Measurements from ENCODE around the gene TNXB. TPM values are rescaled to one million over a fixed set of nuclear protein-coding genes. Genes with fewer than 3 reads are reported as not detected.

Gene TNXB
- polyA plus RNA-seq, 1 donor from 2014 or later, result 3.3 TPM

DNA sequence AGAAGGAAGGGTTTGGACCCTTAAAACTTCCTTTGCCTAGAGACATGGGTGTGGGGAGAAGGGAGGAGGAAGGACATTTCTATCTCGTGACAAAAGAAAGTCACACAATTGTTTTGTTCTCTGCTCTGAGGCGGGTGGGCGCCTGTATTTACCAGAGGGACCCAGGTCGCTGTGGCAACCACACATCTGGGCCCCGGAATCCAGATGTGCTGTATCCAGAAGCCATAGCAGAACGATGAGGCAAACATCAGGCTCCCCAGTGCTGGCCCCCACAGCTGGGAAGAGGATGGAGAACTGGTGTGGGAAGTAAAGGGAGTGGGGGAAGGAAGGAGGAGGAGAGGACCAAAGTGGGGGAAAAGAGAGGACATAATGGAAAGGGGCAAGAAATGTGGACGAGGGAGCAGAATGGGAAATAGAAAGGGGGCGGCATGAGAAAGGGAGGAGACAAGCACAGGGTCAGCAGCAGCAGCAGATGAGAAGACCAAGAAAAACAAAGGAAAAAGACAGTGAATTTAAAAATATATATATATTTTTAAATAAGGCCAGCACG is 3.4 kb upstream of the TNXB start:
- Histone ChIP-seq H2AFZ (ENCODE audit: low read depth, low read length) (no peak overlapping the region), H3K9me3 (ENCODE audit: low read length) (no peaks in the 10 kb centered on the region), H3K9me2 (ENCODE audit: insufficient read depth, low read length) (no peaks in the 10 kb centered on the region), H3K79me2 (replicated peaks; ENCODE audit: insufficient read depth, low read length) (no peaks in the 10 kb centered on the region), H3K4me3 (ENCODE audit: low read length) (no peak overlapping the region), H3K9ac (ENCODE audit: low read length) (no peak overlapping the region), H3K36me3 (ENCODE audit: insufficient read depth, low read length) (no peaks in the 10 kb centered on the region), H4K20me1 (ENCODE audit: insufficient read depth) (no peaks in the 10 kb centered on the region), H3K4me2 (ENCODE audit: low read length) (no peak overlapping the region), H3K27ac (ENCODE audit: low read length) (no peak overlapping the region), H3K27me3 (ENCODE audit: insufficient read depth, low read depth, low read length) (no peaks in the 10 kb centered on the region), H3F3A (ENCODE audit: insufficient read depth, low read length, poor library complexity, severe bottlenecking) (no peaks in the 10 kb centered on the region)
- TF ChIP-seq MXI1 (conservative IDR thresholded peaks at IDR 0.05; ENCODE audit: poor library complexity, severe bottlenecking), result no peak
- no peak for TF ChIP-seq RAD21 (conservative IDR thresholded peaks at IDR 0.05)
- no peak for TF ChIP-seq SMC3 (conservative IDR thresholded peaks at IDR 0.05; ENCODE audit: poor library complexity)
- no peak for TF ChIP-seq EZH2 (IDR thresholded peaks at IDR 0.05; ENCODE audit: borderline replicate concordance, insufficient read depth, low read length, poor library complexity, severe bottlenecking)
- no peak for TF ChIP-seq EP300 (conservative IDR thresholded peaks at IDR 0.05; ENCODE audit: poor library complexity, severe bottlenecking)
- TF ChIP-seq TAF1 (IDR thresholded peaks at IDR 0.05; ENCODE audit: low read depth), result no peak
- TF ChIP-seq, protein P1, sequence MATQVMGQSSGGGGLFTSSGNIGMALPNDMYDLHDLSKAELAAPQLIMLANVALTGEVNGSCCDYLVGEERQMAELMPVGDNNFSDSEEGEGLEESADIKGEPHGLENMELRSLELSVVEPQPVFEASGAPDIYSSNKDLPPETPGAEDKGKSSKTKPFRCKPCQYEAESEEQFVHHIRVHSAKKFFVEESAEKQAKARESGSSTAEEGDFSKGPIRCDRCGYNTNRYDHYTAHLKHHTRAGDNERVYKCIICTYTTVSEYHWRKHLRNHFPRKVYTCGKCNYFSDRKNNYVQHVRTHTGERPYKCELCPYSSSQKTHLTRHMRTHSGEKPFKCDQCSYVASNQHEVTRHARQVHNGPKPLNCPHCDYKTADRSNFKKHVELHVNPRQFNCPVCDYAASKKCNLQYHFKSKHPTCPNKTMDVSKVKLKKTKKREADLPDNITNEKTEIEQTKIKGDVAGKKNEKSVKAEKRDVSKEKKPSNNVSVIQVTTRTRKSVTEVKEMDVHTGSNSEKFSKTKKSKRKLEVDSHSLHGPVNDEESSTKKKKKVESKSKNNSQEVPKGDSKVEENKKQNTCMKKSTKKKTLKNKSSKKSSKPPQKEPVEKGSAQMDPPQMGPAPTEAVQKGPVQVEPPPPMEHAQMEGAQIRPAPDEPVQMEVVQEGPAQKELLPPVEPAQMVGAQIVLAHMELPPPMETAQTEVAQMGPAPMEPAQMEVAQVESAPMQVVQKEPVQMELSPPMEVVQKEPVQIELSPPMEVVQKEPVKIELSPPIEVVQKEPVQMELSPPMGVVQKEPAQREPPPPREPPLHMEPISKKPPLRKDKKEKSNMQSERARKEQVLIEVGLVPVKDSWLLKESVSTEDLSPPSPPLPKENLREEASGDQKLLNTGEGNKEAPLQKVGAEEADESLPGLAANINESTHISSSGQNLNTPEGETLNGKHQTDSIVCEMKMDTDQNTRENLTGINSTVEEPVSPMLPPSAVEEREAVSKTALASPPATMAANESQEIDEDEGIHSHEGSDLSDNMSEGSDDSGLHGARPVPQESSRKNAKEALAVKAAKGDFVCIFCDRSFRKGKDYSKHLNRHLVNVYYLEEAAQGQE (IDR thresholded peaks at IDR 0.05; ENCODE audit: borderline replicate concordance), result no peak

DNA sequence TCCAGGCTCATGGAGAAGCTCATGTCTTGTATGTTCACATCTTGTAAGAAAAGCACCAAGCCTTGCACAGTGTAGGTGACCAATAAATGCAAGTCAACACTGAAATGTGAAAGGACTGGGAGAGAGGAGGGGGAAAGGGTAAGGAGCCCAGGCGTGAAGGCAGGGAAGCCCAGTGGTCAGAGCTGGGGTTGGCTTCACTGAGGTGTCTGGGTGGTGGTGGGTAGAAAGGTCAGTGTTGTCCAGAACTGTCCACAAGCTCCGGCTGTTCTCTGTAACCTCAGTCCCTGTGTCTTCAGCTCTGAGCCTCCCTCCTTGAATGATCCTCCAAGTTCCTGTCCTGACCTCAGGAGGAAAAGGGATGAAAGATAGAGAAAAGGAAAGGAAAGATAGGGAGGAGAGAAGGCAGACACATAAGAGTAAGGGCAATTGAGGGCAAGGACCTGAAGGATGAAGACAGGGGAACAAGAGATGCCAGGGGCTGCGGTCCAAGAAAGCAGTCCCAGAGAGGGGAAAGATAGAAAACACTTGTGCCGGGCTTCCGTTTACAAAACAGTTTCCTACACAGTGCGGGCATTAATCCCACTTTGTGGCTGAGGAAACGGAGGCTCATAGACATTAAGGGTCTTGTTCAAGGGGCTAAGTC is 2.4 kb upstream of the TNXB start:
- H3K9ac ChIP-seq (ENCODE audit: low read length), result no peak overlapping the region
- no peak overlapping the region for H3K4me3 ChIP-seq (ENCODE audit: low read length)
- H3K4me2 ChIP-seq (ENCODE audit: low read length), result no peak overlapping the region
- no peak overlapping the region for H3K27ac ChIP-seq (ENCODE audit: low read length)
- no peaks in the 10 kb centered on the region for H3K36me3 ChIP-seq (ENCODE audit: insufficient read depth, low read length)
- no peaks in the 10 kb centered on the region for H3K9me3 ChIP-seq (ENCODE audit: low read length)
- no peak overlapping the region for H2AFZ ChIP-seq (ENCODE audit: low read depth, low read length)
- no peaks in the 10 kb centered on the region for H3K27me3 ChIP-seq (ENCODE audit: insufficient read depth, low read depth, low read length)
- no peaks in the 10 kb centered on the region for H3F3A ChIP-seq (ENCODE audit: insufficient read depth, low read length, poor library complexity, severe bottlenecking)
- H4K20me1 ChIP-seq (ENCODE audit: insufficient read depth), result no peaks in the 10 kb centered on the region
- TF ChIP-seq EP300 (conservative IDR thresholded peaks at IDR 0.05; ENCODE audit: poor library complexity, severe bottlenecking) (no peak), RAD21 (conservative IDR thresholded peaks at IDR 0.05) (no peak), TAF1 (IDR thresholded peaks at IDR 0.05; ENCODE audit: low read depth) (no peak), SMC3 (conservative IDR thresholded peaks at IDR 0.05; ENCODE audit: poor library complexity) (no peak), MXI1 (conservative IDR thresholded peaks at IDR 0.05; ENCODE audit: poor library complexity, severe bottlenecking) (no peak), POLR2AphosphoS5 (IDR thresholded peaks at IDR 0.05) (no peak), EZH2 (IDR thresholded peaks at IDR 0.05; ENCODE audit: borderline replicate concordance, insufficient read depth, low read length, poor library complexity, severe bottlenecking) (no peak)
- TF ChIP-seq, protein P1 (IDR thresholded peaks at IDR 0.05; ENCODE audit: borderline replicate concordance), result no peak
- no peaks in the 10 kb centered on the region for H3K79me2 ChIP-seq (replicated peaks; ENCODE audit: insufficient read depth, low read length)
- no peaks in the 10 kb centered on the region for H3K9me2 ChIP-seq (ENCODE audit: insufficient read depth, low read length)

Data from neural cell (in vitro differentiated cells).